ENCODE results near the gene ITGB5.
"Not testable (repeated sequence)": the region's sequence is repeated elsewhere in the genome, so short reads cannot be mapped to it uniquely, and the experiment has no call there.

Gene ITGB5

DNA sequence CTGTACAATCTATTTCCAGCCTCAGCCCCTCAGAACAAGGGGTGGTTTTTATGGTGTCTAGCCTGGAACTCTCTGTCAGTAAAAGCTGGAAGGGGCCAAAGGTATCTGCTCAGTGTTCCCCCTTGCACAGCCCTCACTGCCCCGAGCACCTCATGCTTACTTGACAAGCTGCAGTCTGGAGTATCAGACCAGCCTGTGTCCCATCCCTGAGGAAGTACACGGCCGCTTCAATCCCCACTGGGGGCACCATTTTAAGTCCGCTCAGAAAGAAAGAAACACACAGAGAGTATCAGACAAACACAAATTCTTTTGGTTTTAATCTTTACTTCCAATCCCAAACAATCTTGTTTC lies 124.5 kb downstream of the ITGB5 start:
- H3K4me1 Mint-ChIP-seq (ENCODE audit: low read depth): peaks cover 12% of the 10 kb centered on the region
- peaks cover 9% of the 10 kb centered on the region for H3K27me3 Mint-ChIP-seq
- no peak overlapping the region for H3K4me3 Mint-ChIP-seq
- H3K9me3 Mint-ChIP-seq: no peaks in the 10 kb centered on the region
- intact Hi-C loops (cut with micrococcal nuclease): loop anchor here (10.0 kb wide), 1 partner anchor 222 kb away; no protein-coding TSS in a partner anchor
- H3K27ac Mint-ChIP-seq: no peak overlapping the region
- peaks cover 52% of the 10 kb centered on the region for H3K36me3 Mint-ChIP-seq (ENCODE audit: low read depth)

DNA sequence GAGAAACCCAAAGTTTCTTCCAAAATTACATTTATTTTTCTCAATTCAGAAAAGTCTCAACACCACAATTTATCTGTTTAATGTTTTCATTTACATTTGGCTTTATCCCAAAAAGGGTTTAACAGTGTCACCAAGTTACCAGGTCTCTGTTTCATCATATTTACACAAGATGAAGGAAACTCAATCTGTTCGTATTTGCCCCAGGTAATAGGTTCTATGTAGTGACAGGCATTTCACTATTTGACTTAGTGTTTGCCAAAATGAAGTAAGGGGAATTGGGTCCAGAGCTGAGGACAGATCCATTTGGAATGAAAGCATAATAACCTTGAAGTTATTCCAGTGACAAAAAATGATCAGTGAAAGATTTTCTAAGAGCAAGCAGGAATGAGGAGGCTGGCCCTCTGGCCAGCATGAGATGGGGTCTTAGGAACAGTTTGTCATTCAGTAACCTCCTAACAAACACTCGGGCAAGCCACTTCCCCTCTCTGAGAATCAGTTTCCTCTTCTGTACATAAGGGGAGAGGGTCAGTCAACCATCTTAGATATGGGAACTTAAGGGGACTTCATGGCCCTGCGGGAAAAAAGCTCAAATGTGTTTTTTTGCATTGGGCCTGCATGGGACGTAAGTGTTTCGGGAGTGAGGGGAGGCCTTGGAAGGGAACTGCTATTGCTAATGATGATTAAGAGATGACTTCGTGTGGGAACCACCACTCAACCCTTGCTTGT lies 125.1 kb downstream of the ITGB5 start:
- intact Hi-C loops (cut with micrococcal nuclease): loop anchor here (1.0 to 10.0 kb wide), 2 partner anchors 139 to 223 kb away; no protein-coding TSS in a partner anchor
- Mint-ChIP-seq H3K27me3 (peaks cover 12% of the 10 kb centered on the region), H3K9me3 (no peaks in the 10 kb centered on the region), H3K4me1 (ENCODE audit: low read depth) (peaks cover 12% of the 10 kb centered on the region), H3K4me3 (no peak overlapping the region), H3K27ac (no peak overlapping the region), H3K36me3 (ENCODE audit: low read depth) (peaks cover 47% of the 10 kb centered on the region)

DNA sequence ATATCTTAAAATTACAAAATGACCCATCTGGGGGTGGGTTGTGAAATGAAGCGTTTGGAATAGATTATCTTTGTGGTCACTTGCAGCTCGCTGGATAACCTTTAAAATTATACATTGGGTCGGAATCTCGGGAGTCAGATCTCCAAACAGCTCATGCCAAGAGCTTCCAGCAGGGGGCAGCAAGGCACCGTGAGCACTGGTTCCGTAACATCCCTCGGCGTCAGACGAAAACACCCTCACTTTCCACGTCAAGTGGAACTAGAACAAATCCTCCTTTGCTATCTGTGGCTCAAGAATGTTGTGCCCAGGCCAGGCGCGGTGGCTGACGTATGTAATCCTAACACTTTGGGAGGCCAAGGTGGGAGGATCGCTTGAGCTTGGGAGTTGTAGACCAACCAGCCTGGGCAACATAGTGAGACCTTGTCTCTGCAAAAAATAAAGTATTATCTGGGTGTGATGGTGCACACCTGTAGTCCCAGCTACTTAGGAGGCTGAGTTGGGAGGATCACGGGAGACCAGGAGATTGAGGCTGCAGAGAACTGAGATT lies 125.8 kb downstream of the ITGB5 start:
- no peak overlapping the region for H3K4me3 Mint-ChIP-seq
- H3K27me3 Mint-ChIP-seq: peaks cover 15% of the 10 kb centered on the region
- intact Hi-C loops (cut with micrococcal nuclease): loop anchor here (1.0 to 10.0 kb wide), 2 partner anchors 140 to 223 kb away; no protein-coding TSS in a partner anchor
- H3K36me3 Mint-ChIP-seq (ENCODE audit: low read depth): peaks cover 40% of the 10 kb centered on the region
- H3K9me3 Mint-ChIP-seq: no peaks in the 10 kb centered on the region
- no peak overlapping the region for H3K27ac Mint-ChIP-seq
- peaks cover 12% of the 10 kb centered on the region for H3K4me1 Mint-ChIP-seq (ENCODE audit: low read depth)

DNA sequence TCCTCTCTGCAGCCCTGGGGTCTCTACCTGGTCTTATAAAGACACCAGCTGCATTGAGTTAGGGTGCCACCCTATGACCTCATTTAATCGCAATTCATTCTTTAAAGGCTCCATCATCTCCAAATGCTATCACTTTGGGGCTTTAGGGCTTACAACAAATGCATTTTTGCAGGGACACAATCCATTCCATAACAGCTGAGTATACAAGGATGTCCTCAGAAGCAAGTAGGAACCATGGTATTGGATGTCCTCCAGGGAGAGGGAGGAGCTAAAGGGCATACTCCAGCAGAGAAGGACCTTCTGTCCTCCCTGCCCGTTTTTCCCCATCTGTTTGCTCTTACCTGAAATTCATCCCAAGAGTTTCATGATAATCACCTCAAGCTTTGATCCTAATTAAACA lies 126.6 kb downstream of the ITGB5 start:
- peaks cover 12% of the 10 kb centered on the region for H3K4me1 Mint-ChIP-seq (ENCODE audit: low read depth)
- intact Hi-C loops (cut with micrococcal nuclease): loop anchor here (10.0 kb wide), 1 partner anchor 224 kb away; no protein-coding TSS in a partner anchor

DNA sequence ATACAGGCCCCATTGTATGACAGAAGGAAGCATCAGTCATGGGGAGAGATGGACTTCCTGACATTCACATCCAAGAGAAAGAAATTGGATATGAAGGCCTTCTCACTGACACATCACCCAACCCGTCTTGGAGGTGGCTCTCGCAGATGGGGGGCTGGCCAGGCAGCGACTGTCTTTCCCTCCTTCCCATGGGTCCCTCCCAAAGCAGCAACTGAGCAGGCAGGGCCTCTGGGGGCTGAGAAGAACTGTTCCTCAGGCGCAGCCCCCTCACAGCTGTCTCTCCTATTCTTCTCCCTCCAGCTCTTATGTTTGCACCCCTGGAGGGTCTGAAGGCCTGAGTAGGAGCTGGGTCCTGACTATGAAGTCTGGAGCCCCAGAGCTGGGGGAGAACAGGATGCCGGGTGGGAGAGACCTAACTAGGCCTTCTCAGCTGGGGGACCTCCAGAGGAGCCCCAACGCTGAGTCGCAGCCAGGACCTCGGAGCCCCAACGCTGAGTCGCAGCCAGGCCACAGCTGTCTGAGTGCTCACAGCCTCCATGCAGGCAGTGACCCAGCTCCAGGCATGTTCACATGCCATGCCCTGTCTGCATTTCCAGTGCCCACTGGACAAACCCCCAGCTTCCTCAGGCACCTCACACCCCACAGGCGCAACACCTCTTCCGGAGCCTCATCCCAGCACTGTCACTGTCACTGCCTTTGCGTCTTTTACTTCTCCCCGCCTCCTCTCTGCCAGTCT lies 127.3 kb downstream of the ITGB5 start:
- Mint-ChIP-seq H3K27me3 (peaks cover 11% of the 10 kb centered on the region), H3K36me3 (ENCODE audit: low read depth) (peaks cover 25% of the 10 kb centered on the region), H3K9me3 (no peaks in the 10 kb centered on the region), H3K4me3 (no peak overlapping the region), H3K4me1 (ENCODE audit: low read depth) (peaks cover 12% of the 10 kb centered on the region), H3K27ac (no peak overlapping the region)
- intact Hi-C loops (cut with micrococcal nuclease): loop anchor here (10.0 kb wide), 1 partner anchor 225 kb away; no protein-coding TSS in a partner anchor

More for the DNA sequence above, 126.6 kb downstream of the ITGB5 start:
- no peak overlapping the region for H3K27ac Mint-ChIP-seq
- no peaks in the 10 kb centered on the region for H3K9me3 Mint-ChIP-seq
- peaks cover 32% of the 10 kb centered on the region for H3K36me3 Mint-ChIP-seq (ENCODE audit: low read depth)
- no peak overlapping the region for H3K4me3 Mint-ChIP-seq
- peaks cover 13% of the 10 kb centered on the region for H3K27me3 Mint-ChIP-seq

DNA sequence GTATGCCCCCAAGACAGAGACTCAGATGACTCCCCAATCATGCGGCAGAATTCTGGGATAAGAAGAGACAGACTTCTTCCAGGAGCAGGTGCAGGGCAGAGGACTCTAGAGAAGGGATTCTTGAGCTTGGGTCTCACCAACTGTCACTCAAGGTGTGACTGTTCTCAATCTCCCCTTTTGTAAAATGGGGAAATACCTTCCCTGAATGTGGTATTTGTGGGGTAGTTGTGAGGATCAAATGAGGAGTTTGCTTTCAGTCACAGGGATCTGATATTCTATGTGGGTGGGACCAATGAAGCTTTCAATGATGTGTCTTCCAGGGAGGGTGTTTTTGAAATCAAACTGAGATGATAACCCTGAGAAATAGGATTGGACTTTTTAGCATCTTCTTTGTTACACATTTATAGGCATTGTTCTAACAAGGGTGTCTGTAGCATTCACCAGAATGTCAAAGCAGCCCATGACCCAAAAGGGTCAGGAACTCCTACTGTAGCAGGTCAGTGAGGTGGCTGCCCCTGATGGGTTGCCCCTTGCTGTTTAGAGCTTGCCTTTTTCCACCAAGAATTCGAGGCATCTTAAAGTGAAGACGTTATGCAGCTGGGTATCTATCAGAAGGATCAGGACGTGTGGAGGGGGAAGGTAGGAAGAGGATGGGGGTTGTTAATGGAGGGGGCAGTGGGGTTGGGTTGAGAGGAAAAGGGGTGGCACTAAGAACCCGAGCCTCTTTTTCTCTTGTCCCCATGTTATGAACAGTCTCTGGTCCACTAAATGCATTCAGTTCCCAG lies 128.1 kb downstream of the ITGB5 start:
- peaks cover 17% of the 10 kb centered on the region for H3K36me3 Mint-ChIP-seq (ENCODE audit: low read depth)
- H3K27ac Mint-ChIP-seq: no peak overlapping the region
- peaks cover 12% of the 10 kb centered on the region for H3K4me1 Mint-ChIP-seq (ENCODE audit: low read depth)
- H3K4me3 Mint-ChIP-seq: no peak overlapping the region
- peaks cover 8% of the 10 kb centered on the region for H3K27me3 Mint-ChIP-seq
- intact Hi-C loops (cut with micrococcal nuclease): no loop called here
- no peaks in the 10 kb centered on the region for H3K9me3 Mint-ChIP-seq

DNA sequence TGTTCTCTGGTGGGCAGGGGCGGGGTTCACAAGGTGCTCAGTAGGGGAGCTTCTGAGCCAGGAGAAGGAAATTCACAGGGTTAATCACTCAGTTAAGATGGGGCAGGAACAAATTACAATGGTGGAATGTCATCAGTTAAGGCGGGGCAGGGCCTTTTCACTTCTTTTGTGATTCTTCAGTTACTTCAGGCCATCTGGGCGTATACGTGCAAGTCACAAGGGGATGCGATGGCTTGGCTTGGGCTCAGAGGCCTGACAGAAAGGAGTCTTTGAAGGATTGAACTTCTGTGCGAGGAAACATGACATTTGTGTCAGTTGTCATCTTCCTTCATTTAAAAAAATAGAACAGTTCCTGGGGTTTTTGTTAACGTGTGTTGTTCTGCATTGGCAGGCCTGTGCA lies 129.2 kb downstream of the ITGB5 start:
- H3K9me3 Mint-ChIP-seq; intact Hi-C loops (cut with micrococcal nuclease); H3K36me3 Mint-ChIP-seq (ENCODE audit: low read depth); H3K27ac Mint-ChIP-seq; H3K4me3 Mint-ChIP-seq; H3K27me3 Mint-ChIP-seq: not testable (repeated sequence)
- peaks cover 12% of the 10 kb centered on the region for H3K4me1 Mint-ChIP-seq (ENCODE audit: low read depth)

DNA sequence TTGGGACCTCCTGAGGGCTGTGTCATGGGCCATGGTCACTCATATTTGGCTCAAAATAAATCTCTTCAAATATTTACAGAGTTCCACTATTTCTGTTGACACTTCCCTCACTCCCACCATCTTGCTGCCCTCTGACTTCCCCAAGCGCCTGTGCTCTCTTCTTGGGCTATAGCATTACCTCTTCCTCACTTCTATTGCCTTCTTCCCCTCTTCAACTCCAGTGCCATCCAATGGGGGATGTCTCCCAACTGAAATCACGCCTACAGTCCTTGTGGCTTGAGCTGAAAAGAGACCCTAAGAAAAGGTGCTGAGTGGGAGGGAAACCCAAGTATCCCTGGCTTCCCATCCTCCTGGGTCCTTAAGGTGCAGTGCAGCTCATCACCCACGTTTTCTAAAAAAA lies 135.1 kb downstream of the ITGB5 start:
- H3K27me3 Mint-ChIP-seq: peaks cover 10% of the 10 kb centered on the region
- H3K4me1 Mint-ChIP-seq (ENCODE audit: low read depth): peaks cover 6% of the 10 kb centered on the region
- peaks cover 8% of the 10 kb centered on the region for H3K36me3 Mint-ChIP-seq (ENCODE audit: low read depth)
- no peak overlapping the region for H3K4me3 Mint-ChIP-seq
- H3K27ac Mint-ChIP-seq: no peak overlapping the region
- intact Hi-C loops (cut with micrococcal nuclease): no loop called here
- H3K9me3 Mint-ChIP-seq: no peaks in the 10 kb centered on the region

DNA sequence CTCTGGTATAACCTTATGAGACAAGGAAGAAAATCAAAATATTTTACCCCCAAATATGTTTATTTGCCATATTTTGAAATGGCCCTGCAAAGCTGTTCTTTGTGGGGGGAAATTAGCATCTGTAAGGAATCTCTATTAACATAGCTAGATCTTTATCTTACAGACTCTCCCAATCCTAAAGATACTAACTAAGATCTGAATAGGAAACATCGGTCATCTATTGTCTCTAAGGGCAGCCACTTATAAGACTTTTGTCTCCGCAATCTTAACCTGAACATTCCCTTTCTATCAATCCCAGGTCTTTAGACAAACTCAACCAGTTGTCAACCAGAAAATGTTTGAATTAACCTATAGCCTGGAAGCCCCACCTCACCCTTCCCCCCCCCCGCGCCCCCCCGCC lies 135.7 kb downstream of the ITGB5 start:
- intact Hi-C loops (cut with micrococcal nuclease): no loop called here
- Mint-ChIP-seq H3K4me1 (ENCODE audit: low read depth) (peaks cover 11% of the 10 kb centered on the region), H3K4me3 (no peak overlapping the region), H3K36me3 (ENCODE audit: low read depth) (peaks cover 13% of the 10 kb centered on the region), H3K9me3 (no peaks in the 10 kb centered on the region), H3K27ac (no peak overlapping the region), H3K27me3 (peaks cover 8% of the 10 kb centered on the region)

DNA sequence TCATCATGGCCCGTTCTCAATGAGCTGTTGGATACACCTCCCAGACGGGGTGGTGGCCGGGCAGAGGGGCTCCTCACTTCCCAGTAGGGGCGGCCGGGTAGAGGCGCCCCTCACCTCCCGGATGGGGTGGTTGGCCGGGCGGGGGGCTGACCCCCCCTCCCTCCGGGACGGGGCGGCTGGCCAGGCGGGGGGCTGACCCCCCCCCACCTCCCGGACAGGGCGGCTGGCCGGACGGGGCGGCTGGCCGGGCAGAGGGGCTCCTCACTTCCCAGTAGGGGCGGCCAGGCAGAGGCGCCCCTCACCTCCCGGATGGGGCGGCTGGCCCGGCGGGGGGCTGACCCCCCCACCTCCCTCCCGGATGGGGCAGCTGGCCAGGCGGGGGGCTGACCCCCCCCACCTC lies 137.3 kb downstream of the ITGB5 start:
- H3K27me3 Mint-ChIP-seq; H3K4me3 Mint-ChIP-seq; H3K27ac Mint-ChIP-seq; H3K9me3 Mint-ChIP-seq; intact Hi-C loops (cut with micrococcal nuclease): not testable (repeated sequence)
- Mint-ChIP-seq H3K4me1 (ENCODE audit: low read depth) (peaks cover 13% of the 10 kb centered on the region), H3K36me3 (ENCODE audit: low read depth) (peaks cover 29% of the 10 kb centered on the region)

DNA sequence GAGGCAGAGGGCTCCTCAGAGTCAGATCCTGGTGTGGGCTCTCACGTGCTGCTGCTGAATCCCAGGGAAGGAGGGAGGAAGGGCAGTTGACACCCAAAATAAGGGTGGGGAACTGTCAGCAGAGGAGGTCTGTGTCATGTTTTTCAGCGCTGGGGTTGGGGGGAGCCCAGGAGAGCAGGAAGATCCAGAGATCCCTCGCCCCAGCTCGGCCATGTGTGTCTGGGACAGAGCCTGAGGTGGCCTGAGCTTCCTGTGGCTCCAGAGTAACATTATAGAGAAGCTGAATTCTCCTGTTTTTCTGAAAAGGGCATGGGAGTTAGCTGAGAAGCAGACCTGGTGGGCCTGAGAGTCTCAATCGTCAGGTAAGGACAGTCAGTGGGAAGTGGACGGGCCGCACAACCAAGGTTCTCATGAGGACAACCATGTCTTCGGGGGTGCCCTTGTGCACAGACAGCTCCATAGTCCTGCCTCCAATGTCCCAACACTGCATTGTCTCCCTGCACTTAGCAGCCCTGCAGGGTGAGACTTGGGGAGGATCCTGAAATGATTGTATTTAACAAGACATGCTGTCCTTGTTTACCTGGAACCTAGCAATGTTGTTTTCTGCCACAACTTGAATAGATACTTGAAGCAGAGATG lies 138.5 kb downstream of the ITGB5 start:
- H3K27ac Mint-ChIP-seq: no peak overlapping the region
- no peak overlapping the region for H3K4me3 Mint-ChIP-seq
- H3K27me3 Mint-ChIP-seq: peaks cover 7% of the 10 kb centered on the region
- H3K4me1 Mint-ChIP-seq (ENCODE audit: low read depth): peaks cover 13% of the 10 kb centered on the region
- H3K36me3 Mint-ChIP-seq (ENCODE audit: low read depth): peaks cover 41% of the 10 kb centered on the region
- H3K9me3 Mint-ChIP-seq: no peaks in the 10 kb centered on the region
- intact Hi-C loops (cut with micrococcal nuclease): no loop called here

DNA sequence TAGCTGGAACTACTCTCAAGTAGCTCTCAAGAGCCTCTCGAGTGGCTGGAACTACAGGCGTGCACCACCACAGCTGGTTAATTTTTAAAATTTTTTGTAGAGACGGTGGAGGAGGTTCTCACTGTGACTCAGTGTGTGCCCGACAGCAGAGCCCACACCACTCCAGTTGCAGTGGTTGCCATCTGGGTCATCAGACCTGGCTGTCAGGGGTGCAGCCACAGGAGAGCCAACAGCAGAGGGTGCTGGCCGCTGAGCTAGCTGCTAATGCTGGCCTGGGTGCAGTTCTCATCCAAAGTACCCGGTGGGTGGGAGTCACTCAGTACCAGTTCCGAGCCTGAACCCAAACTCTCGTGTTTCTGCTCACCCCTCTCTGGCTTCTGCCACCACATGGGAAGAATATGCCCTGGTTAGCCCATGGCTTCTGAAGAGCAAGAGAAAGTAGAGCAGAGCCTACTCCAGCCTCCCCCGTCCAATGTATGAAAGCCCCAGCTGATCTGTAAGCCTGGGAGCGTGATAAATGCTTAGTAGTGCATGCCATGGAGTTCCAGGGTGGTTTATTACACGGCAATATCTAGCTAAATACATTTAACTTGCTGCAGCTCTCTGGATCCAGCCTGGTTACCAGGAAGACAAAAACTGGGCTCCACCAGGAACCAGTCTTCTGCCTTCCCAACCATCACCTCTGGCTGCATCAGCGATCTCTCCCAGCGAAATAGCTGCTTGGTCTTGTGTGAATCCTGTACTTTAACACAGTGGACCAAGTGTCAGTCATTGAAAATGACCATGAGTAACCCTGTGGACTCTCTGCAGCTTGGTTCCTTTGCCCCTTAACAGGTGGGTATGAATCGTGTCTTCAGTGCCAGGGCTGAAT lies 139.8 kb downstream of the ITGB5 start:
- H3K4me3 Mint-ChIP-seq: no peak overlapping the region
- H3K9me3 Mint-ChIP-seq: no peaks in the 10 kb centered on the region
- peaks cover 5% of the 10 kb centered on the region for H3K27me3 Mint-ChIP-seq
- H3K4me1 Mint-ChIP-seq (ENCODE audit: low read depth): peaks cover 13% of the 10 kb centered on the region
- peaks cover 54% of the 10 kb centered on the region for H3K36me3 Mint-ChIP-seq (ENCODE audit: low read depth)
- intact Hi-C loops (cut with micrococcal nuclease): no loop called here
- no peak overlapping the region for H3K27ac Mint-ChIP-seq

DNA sequence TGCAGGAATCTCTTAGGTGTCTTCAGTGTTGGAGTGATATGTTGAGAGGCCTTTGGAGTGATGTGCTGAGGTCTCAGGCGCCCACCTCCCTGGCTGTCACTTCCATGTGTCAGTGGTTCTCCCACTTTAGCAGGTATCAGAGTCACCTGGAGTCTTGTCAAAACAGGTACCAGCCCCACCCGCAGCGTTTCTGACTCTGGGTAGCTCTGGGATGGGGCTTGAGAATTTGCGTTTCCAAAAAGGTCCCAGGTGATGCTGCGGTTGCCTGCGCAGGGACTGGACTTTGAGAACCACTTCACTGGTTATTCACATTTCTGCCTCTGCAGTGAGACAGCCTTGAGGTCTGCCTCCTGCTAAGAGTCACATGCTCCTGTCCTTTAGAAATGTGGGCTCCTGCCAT lies 141.4 kb downstream of the ITGB5 start:
- Mint-ChIP-seq H3K27me3 (no peaks in the 10 kb centered on the region), H3K27ac (no peak overlapping the region), H3K36me3 (ENCODE audit: low read depth) (peaks cover 67% of the 10 kb centered on the region), H3K4me1 (ENCODE audit: low read depth) (peaks cover 8% of the 10 kb centered on the region), H3K4me3 (no peak overlapping the region), H3K9me3 (no peaks in the 10 kb centered on the region)
- intact Hi-C loops (cut with micrococcal nuclease): no loop called here

All from dendritic cell treated with granulocyte-macrophage colony-stimulating factor and Interleukin-4, amounts not matched to agents 40 ng/mL and 50 ng/mL, for 4 days (primary cell).